Skeletal muscle satellite cell (primary cell): ENCODE results near the gene POLR1D.

Experiments used
- H3K27me3 ChIP-seq: 2 replicates; pipeline ENCODE4 v1.7.0; 2013; ENCODE audit warnings: low read length; ENCODE audit not compliant: control insufficient read depth, insufficient read depth
- H3K36me3 ChIP-seq: 2 replicates; pipeline ENCODE4 v1.7.0; 2013; ENCODE audit warnings: mild to moderate bottlenecking, control low read depth, low read length; ENCODE audit not compliant: insufficient read depth
- H3K4me1 ChIP-seq: 2 replicates; pipeline ENCODE4 v1.7.0; 2013; ENCODE audit warnings: low read length; ENCODE audit not compliant: control insufficient read depth, insufficient read depth
- H3K4me2 ChIP-seq: 2 replicates; pipeline ENCODE4 v1.7.0; 2013; ENCODE audit warnings: mild to moderate bottlenecking, low read length
- H3K4me3 ChIP-seq: 2 replicates; pipeline ENCODE4 v1.7.0; 2013; ENCODE audit warnings: low read length
- H3K9ac ChIP-seq: 2 replicates; pipeline ENCODE4 v1.7.0; 2013; ENCODE audit warnings: mild to moderate bottlenecking, low read depth, low read length, moderate library complexity
- H3K9me3 ChIP-seq: replicated peaks from 2 replicates; pipeline ENCODE4 v1.7.0; 2013; ENCODE audit warnings: mild to moderate bottlenecking, control low read depth, low read length

The POLR1D gene

DNA sequence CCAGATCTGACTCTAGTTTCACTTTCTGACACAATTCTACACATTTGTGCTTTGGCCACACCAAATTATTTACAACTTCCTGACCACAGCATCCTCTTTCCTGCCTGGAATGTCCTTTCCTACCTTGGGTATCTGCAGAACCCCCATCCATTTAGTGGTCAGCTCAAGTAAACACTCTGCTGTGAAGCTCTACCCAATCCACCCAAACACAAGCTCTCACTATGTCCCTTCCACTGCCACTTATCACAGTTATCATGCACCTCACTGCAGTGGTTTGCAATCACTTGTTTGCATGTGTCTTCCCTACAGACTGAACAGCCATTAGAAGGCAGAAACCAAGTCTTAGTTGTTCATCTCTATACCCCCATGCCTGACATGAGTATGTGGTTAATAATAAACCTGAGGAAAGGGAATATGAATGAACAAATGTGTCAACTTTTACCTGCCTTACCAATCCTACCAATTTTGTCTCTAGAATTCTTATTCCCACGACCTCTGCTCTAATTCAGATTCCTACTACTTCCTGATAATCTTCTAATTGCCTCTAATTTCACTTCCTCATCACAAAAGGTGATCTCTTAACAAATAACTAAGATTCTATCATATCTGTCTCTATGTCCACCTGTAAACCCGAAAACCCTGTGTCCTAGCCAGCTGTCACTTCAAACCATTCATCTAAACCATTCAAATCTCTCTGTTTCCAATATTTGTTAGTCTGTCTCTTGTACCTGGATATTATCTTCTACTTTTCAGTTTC, 26.5 kb upstream of the POLR1D start:
- no peak overlapping the region for H3K9ac ChIP-seq
- no peaks in the 10 kb centered on the region for H3K9me3 ChIP-seq
- no peaks in the 10 kb centered on the region for H3K27me3 ChIP-seq
- peaks cover 13% of the 10 kb centered on the region for H3K4me1 ChIP-seq
- no peak overlapping the region for H3K4me3 ChIP-seq
- H3K36me3 ChIP-seq, result no peaks in the 10 kb centered on the region
- no peak overlapping the region for H3K4me2 ChIP-seq

DNA sequence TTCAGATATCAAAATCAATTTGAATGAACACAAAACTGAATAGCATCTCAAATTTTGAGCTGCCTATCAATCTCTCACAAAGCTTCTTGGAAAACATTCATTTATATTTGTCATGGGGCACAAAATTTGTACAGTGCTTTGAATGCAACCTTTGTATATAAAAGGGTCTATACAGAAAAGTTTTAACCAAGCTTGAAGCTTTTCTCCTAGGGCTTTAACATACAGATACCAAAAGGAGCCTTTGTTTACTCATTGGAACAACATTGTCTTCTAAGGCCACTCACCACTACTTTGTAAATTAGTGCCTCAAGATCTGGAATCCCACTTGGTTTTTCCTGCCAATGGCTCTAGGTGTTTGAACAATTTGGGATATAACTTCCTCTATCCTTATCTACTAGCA, 22.6 kb upstream of the POLR1D start:
- no peak overlapping the region for H3K9ac ChIP-seq
- H3K4me2 ChIP-seq, result peak overlapping the region; percentile 43
- H3K4me1 ChIP-seq, result peaks cover 19% of the 10 kb centered on the region
- no peaks in the 10 kb centered on the region for H3K9me3 ChIP-seq
- H3K4me3 ChIP-seq, result no peak overlapping the region
- H3K36me3 ChIP-seq, result no peaks in the 10 kb centered on the region
- no peaks in the 10 kb centered on the region for H3K27me3 ChIP-seq

DNA sequence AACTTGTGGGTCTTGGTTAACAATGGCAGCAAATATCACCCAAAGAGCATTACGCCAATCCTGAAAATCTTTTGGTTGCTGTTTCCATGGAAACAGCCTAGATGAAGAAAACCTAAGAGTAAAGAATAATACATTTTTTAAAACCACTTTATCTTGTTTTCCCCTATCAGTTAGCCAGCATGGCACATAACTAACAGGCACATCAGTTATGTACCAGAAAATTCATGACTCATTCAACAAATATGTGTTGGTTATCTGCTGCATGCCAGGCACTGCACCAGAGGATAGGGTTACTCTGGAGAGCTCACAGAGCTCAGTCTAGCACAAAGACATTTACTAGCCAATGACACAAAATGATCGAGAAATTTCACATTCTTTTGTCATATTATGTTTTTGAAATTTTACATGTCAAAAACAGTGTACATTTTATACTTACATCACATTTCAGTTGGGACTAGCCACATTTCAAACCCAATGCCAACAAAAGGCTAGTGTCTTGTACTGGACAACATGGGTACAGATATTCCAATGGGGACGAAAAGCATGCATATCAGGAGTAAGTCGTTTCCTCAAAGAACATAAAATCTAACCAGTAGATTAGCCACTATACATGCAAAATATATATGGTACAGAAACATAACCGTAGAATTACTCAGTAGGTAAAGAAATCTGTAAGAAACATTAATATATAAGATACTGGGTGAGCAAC, 21.7 kb upstream of the POLR1D start:
- Histone ChIP-seq H3K9ac (peak overlapping the region; percentile 20), H3K27me3 (no peaks in the 10 kb centered on the region), H3K4me1 (peaks cover 19% of the 10 kb centered on the region), H3K4me3 (peak overlapping the region; percentile 6), H3K4me2 (peak overlapping the region; percentile 43), H3K36me3 (no peaks in the 10 kb centered on the region), H3K9me3 (no peaks in the 10 kb centered on the region)

DNA sequence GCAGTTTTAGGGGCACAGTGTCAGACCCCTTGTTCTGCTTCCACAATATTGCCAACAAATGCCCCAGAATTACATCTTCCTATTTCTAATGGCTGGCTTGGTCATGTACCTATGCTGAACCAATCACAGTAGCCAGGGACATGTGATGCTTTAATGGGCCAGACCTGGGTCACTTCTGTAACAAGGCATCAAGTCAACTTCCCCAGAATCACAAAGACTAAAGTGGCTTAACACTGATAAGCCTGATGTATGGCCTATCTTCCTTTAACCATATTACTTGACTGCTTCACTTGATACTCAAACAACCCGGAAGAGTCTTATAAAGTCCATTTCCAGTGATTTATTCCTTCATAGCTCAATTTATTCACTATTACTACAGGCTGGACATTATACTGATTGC, 21.0 kb upstream of the POLR1D start:
- peak overlapping the region; percentile 43 for H3K4me2 ChIP-seq
- no peak overlapping the region for H3K9ac ChIP-seq
- H3K4me3 ChIP-seq, result no peak overlapping the region
- H3K9me3 ChIP-seq, result no peaks in the 10 kb centered on the region
- H3K27me3 ChIP-seq, result no peaks in the 10 kb centered on the region
- H3K4me1 ChIP-seq, result peaks cover 20% of the 10 kb centered on the region
- no peaks in the 10 kb centered on the region for H3K36me3 ChIP-seq

DNA sequence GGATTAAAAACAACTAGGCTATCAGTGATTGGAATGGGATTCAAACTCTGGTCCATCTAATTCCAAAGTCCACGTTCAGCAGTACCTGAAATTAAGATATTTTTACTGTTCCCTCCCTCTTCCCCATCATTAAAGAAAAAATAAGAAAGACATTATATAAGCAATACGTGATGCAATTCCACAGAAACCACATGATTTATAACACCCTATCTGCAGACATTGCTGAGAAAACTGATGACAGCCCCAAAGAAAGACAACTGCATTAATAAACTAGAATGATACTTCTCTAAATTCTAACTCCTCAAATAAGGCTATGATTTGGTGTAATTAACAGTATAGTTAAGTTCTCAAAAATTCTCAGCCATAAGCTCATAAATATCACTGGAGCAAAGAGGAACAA, 20.5 kb upstream of the POLR1D start:
- H3K36me3 ChIP-seq, result no peaks in the 10 kb centered on the region
- peaks cover 24% of the 10 kb centered on the region for H3K4me1 ChIP-seq
- no peaks in the 10 kb centered on the region for H3K9me3 ChIP-seq
- H3K9ac ChIP-seq, result no peak overlapping the region
- no peak overlapping the region for H3K4me3 ChIP-seq
- H3K4me2 ChIP-seq, result no peak overlapping the region
- no peaks in the 10 kb centered on the region for H3K27me3 ChIP-seq

DNA sequence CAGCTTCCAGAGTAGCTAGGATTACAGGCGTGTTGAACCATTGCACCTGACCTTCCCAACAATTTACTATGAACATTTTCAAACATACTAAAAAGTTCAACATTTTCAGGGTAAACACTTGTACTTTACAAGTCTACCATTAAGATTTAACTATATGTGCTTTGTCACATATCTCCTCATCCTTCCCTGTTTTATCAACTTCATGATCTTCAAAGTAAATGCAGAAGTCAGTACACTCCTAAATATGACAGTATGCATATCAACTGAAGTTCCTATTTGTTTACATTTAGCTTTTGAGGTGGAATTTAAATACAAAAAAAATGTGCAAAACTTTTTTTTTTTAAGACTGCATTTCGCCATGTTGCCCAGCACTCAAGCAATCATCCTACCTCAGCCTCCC, 19.9 kb upstream of the POLR1D start:
- H3K27me3 ChIP-seq, result no peaks in the 10 kb centered on the region
- H3K4me2 ChIP-seq, result no peak overlapping the region
- H3K4me1 ChIP-seq, result peaks cover 28% of the 10 kb centered on the region
- H3K9ac ChIP-seq, result no peak overlapping the region
- no peaks in the 10 kb centered on the region for H3K9me3 ChIP-seq
- no peak overlapping the region for H3K4me3 ChIP-seq
- no peaks in the 10 kb centered on the region for H3K36me3 ChIP-seq

DNA sequence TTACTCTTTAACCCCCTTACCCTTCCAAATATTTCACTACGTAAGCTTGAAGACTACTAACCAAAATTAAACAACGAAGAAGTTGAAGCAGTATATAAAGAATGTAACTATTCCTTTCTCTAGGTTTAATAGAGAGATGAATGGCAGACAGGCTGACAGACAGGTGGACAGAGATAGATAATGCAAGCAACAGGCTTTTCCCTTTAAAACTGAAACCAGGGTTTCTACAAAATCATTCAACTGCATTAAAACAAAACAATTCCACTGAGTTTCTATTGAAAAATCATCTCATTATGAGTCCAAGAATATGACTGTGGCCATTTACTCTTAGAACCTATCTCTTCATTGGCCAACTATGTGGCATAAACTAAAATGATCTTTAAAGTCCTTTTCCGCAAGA, 16.6 kb upstream of the POLR1D start:
- Histone ChIP-seq H3K27me3 (no peaks in the 10 kb centered on the region), H3K4me3 (no peak overlapping the region)

DNA sequence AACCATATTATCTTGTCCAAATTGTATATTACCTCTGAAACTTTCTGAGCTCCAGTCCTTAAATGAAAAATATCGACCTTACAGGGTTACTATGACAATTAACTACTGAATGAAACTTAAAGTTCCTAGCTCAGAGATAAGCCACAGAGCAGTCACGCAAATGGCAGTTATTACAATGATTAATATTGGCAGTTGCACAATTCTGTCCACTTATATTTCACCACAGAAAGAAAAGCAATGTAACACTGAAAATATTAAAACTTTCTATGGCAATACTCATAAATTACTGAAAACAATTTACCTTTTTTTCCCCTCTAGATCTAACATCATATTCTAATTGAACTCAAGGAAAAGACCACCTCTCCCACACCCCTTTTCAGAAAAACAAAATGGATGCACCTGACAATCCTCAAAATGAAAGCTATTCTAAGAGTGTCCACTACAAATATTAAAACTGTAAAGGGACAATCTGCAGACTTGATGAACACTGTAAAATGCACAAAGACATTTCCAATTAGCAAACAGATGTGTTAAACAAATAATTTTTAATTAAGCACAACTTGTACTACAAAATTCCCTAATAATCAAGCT, 16.0 kb upstream of the POLR1D start:
- Histone ChIP-seq H3K9me3 (no peaks in the 10 kb centered on the region), H3K27me3 (no peaks in the 10 kb centered on the region), H3K4me3 (no peak overlapping the region), H3K36me3 (no peaks in the 10 kb centered on the region), H3K9ac (no peak overlapping the region), H3K4me2 (peak overlapping the region; percentile 54), H3K4me1 (peaks cover 21% of the 10 kb centered on the region)

More for the DNA sequence above, 16.6 kb upstream of the POLR1D start:
- Histone ChIP-seq H3K9me3 (no peaks in the 10 kb centered on the region), H3K4me1 (peaks cover 27% of the 10 kb centered on the region), H3K4me2 (peak overlapping the region; percentile 54), H3K9ac (no peak overlapping the region), H3K36me3 (no peaks in the 10 kb centered on the region)

DNA sequence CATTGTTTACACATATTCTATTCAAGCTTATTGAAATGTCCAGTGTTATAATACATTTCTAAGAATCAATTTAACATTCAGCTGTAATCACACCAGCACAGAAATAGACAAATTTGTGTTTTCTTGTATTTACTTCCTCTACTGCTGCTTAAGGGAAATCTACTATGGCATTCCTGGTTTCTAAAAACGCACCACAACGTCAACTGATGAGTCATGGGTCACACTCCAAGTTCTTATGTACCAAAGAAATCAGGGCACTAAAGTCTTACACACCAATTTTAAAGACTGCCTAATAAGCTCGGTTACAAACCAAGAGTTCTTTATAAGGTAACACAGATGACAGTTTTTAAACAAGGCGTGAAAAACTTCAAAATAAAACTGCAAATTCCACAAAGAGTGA, 14.6 kb upstream of the POLR1D start:
- Histone ChIP-seq H3K9me3 (no peaks in the 10 kb centered on the region), H3K4me1 (peaks cover 25% of the 10 kb centered on the region), H3K9ac (no peak overlapping the region), H3K36me3 (no peaks in the 10 kb centered on the region), H3K27me3 (no peaks in the 10 kb centered on the region), H3K4me3 (peak overlapping the region; percentile 9), H3K4me2 (peak overlapping the region; percentile 57)

DNA sequence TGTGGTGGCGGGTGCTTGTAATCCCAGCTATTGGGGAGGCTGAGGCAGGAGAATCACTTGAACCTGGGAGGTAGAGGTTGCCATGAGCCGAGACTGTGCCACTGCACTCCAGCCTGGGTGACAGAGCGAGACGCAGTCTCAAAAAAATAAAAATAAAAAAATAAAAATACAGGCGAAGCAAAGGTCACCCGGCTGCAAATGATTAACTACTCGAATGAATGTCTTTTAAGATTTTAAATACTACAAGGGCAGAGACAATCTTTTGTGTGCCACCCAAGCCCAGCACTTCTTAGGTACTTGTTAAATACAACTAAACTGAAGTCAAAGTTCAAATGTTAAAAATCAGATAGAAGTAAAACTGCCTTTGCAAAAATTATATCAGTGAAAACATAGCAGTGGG, 8.1 kb upstream of the POLR1D start:
- no peak overlapping the region for H3K9ac ChIP-seq
- no peaks in the 10 kb centered on the region for H3K27me3 ChIP-seq
- no peaks in the 10 kb centered on the region for H3K36me3 ChIP-seq
- no peaks in the 10 kb centered on the region for H3K9me3 ChIP-seq
- no peak overlapping the region for H3K4me2 ChIP-seq
- no peak overlapping the region for H3K4me3 ChIP-seq
- H3K4me1 ChIP-seq, result peaks cover 8% of the 10 kb centered on the region

DNA sequence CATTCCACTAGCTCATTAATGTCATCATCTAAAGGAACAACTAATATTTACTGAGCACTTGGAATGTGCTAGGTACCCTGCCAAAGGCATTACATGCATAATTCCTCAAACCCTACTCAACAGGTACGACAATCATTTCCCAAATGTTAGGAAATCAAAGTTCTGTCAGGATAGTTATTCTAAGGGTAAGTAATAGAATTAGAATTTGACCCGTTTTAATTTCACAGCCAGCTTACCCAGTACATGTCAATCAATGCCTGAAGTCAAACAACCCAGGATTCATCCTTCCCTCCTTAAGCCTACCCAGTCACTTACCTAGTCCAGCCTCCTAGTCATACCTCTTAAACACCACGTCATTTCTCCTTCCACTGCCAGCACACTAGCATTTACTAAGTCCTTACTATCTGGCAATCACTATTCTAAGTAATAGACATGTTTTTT, 3.8 kb upstream of the POLR1D start:
- H3K4me3 ChIP-seq, result no peak overlapping the region
- no peaks in the 10 kb centered on the region for H3K27me3 ChIP-seq

More for the DNA sequence above, 3.8 kb upstream of the POLR1D start:
- no peak overlapping the region for H3K4me2 ChIP-seq
- H3K4me1 ChIP-seq, result peaks cover 18% of the 10 kb centered on the region
- no peak overlapping the region for H3K9ac ChIP-seq
- no peaks in the 10 kb centered on the region for H3K9me3 ChIP-seq
- peaks cover 1% of the 10 kb centered on the region for H3K36me3 ChIP-seq
